Activated gamma-delta T cell treated with Interleukin-2 at 50 U/mL for 16 hours (primary cell): ENCODE measurements around the gene REG3G.

Experiments
- DNase-seq: peaks from one replicate; pipeline ENCODE4 v3.0.0-alpha.2; 2020

REG3G gene

DNA sequence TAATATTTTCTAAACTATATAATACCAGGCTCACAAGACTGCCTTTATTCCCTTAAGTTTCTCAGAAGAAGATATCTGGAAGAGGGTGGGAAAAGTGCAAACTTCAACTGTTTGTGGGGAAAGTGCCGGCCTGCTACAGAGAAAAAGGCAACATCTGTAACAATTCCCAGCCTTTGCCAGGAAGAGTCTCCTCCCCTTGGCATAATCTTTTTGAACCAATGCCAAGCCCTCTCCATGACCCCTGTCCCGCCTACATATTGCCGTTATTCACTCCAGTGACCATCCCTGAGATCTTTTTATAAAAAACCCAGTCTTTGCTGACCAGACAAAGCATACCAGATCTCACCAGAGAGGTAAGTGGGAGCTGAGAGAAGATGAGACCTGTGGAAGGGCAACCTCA lies at the start of gene REG3G:
Gene REG3G, plus strand, starts transcription at position 282 of the 400 bp plus-strand sequence. CDS start 392 bp downstream, outside the sequence.
- no peak for DNase-seq

DNA sequence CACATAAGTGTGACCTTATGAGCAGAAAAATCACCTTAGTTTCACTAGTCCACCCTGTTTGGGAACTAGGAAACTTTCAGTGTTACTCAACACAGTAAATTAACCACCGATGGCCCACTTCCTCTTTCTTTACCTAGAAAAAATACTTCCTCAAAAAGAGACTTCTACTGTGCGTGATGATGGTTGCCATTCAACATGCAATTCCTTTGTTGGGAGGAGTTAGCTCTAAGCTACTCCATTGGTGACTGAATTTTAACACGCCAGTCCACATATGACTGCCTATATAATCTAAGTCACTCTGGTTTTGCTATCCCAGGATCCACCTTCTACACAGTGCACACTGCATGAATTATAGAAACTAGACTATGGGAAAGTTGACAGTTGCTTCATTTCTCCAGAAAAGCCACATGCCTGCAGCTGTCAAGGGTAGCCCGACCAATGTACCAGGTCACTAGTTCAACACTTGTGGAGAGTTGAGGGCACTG lies 47.8 kb upstream of the REG3G start:
- DNase-seq = no peak

DNA sequence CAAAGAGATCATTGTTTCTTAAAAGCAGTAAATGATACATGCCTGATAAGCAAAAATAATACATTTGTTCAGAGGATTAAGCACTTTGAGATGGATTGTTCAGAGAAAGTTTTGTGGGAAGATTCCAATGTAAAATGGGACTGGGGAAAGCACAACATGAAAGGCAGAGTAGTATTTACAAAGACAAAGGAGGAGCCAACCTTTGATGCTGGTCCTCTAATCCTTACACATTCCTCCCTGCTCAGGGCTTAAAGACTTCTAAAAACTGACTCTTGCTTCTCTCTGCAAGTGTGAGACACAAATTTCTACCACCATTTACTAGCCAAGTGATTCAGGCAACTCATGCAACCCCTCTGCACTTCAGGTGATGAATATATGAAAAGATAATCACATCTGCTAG lies 47.2 kb upstream of the REG3G start:
- no peak for DNase-seq

DNA sequence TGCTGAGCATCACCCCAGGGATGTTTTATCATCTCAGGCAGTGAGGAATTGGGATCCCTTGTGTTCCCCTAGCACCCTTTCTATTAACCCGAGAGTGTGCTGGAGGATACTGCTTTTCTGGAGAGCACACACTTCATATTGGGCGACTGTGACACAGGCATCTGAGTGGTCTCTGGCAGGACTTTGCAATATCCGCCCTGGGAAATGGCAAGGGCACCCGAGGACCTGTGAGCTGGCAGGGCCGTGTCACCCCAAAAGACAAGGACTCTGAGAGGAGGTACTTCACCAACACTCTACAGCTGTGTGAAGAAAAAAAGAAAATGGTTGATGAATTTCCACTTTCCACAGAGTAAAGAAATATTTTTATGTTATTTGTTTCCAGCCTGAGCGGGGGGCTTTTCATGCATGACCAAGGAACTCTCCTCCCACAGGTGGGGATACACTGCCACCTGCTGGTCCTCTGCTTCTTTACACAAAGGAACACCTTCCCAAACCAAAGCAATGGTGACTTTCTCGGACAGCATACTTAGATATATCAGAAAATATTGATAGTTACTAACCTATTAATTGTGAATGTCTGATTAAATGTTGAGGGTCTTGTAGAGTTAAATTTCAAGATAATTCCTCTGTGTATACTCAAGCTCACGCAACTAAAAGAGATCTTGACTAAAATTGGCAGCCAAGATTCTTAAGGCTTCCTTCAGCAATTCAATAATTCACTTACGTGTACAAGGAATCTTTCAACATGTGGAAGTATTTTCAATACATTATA lies 45.9 kb upstream of the REG3G start:
- no peak for DNase-seq

DNA sequence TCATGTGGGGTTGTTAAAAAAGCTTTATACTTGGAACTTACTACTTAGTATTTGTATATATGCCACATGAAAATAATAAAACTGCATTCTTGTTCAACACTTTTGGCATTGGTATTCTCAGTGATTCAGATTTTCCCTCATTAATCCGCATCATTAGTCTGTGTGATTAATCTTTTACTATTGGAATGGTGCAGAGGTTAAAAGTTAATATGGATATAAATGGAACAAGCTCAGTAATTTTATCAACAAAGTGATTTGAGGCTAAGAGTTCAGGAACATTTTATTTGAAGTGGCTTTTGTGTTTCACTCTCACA lies 45.4 kb upstream of the REG3G start:
- no peak for DNase-seq

DNA sequence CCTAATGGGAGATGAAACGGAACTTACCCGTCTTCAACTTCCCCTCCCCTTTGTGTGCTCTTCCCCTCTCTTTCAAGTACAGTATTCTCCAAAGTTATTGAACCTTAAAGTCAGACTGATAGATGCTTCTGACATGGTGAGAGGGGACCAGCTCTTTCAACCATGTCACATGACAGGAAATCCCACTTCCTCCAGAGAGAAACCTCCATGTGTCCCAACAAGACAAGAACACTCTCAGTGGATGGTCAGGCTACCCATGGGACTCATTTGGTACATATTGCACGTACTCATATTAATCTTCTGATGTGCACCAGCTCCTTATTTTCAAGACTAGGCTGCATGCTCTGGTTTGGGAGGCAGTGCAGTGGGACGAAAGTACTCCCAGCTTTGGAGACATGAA lies 44.6 kb upstream of the REG3G start:
- no peak for DNase-seq

DNA sequence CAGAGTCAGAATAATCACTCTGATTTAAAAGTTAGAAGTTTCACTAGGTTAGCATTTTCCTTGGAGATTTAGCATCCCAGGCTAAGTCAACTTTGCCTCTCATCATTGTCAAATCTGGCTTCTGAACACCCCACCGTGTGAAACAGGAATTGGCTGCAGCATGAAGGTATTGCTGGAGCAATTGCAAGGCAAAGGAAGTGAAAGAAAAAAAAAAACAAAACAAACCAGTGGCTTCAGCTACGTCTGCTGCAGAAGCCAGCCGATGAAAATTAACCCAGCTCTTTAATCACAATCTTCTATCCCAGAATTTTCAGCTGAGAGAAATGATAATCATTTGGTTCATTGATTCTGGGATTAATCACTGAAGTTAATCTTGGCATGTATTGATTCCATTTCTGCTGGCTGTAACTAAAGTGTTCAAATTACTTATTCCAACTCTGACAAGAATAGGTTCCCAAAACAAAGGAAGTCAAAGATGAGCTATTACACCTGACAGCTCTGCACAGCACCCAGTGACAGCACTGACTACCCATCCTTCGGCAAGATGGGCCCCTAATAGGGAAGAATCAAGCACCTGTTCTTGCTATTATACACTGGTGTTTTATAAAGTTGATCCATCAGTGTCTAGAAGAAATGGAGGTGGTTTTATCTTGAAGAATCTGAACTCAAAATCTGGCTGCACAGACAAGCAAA lies 42.7 kb upstream of the REG3G start:
- no peak for DNase-seq

DNA sequence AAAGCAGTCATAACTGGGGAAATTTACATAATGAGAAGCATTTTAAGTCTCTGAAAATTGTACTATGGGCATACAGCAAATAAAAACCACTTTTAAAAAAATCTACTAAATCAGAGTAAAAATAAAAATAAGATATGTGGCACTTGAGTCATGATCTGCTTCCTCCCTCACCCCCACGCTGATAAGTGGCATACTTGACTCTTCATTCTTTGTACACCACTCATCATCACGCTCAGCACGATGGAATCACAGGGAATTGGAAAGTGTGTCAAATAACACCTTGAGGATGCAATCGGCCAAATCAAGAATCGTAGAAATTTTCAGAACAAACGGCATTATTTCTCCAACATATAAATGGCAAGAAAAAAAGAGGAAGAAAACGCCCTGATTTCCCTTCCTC lies 41.1 kb upstream of the REG3G start:
- DNase-seq = no peak

DNA sequence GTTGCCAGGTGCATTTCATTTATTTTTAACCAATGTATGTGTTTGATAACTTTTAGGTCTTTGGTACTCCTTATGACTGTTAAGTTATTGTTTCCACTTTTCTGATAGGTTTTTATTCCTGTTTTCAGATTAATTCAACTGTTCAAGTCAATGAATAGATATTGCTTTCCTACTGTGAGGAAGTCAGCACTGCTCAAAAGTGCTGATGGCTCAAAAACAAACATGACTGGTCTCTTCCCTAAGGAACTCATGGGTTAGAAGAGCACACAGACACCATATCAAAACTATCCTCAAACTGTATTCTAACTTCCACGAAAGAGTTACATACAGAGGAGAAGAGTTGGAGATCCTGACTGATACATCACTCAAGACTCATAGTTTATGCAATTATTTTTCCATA lies 39.9 kb upstream of the REG3G start:
- DNase-seq = no peak

DNA sequence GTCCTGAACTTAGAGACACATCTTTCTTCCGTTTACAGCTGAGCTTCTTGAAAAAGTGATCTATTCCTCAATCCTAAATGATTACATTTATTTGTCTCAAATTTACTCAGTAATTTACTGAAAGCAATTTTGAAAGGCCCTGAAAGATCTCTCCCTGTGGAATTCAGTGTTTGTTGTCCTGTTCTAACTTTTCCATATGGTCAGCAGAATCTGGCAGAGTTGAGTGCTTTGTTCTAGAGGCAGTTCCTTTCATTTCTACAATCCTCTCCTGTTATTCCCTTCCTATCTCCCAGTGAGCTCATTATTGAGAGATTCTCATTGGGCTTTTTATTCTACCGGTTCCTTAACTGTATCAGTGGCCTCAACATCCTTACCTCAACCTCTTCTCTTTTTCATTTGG lies 36.5 kb upstream of the REG3G start:
- DNase-seq = no peak

DNA sequence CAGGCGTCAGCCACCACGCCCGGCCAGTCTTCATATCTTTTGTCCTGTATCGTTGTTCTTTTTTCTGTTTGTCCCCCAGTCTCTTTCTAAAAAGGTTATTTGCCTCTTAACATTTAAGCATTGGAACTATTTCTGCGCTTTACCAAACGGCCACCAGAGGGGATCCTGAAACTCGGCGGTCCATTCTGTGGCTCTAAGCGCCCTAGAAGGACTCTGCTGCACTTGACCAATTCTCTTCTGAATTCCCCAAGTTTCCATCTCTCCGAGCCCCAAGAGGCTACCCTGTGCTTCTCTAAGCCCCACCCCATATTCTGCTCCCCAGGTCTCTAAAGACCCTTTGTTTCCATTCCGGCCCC lies 33.1 kb upstream of the REG3G start:
- DNase-seq = no peak

DNA sequence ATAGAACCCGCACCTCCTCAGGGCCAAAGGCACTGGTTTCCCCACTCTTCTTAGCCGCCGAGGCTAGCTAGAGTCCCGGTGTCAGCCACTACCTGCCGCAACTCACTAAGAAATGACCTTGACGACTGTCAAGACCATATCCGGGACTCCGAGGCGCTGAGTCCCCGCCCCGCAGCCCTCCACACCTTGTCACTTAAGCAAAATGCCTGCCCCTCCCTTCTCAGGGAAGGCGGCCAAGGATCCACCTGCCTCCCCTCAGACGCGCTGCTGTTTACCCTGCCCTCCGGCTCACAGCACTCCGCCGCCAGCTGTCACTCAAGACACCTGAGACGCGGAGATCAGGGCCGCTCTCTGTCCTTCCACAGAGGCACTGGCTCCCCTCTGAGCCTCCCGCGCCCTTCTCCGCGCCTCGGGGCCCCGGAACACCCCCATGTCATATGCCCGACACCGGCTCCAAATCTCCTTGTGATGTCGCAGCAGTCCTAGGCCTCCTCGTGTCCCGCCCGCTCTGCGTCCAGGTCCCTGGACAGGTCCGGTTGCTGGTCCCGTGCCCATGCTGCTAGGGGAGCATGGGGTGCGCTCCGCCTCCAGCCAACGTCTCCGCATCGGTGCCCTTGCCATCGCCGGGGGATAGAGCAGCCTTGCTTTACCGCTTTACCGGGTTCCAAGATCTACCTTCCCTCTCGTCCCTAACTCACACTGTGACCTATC lies 32.5 kb upstream of the REG3G start:
- DNase-seq = no peak

DNA sequence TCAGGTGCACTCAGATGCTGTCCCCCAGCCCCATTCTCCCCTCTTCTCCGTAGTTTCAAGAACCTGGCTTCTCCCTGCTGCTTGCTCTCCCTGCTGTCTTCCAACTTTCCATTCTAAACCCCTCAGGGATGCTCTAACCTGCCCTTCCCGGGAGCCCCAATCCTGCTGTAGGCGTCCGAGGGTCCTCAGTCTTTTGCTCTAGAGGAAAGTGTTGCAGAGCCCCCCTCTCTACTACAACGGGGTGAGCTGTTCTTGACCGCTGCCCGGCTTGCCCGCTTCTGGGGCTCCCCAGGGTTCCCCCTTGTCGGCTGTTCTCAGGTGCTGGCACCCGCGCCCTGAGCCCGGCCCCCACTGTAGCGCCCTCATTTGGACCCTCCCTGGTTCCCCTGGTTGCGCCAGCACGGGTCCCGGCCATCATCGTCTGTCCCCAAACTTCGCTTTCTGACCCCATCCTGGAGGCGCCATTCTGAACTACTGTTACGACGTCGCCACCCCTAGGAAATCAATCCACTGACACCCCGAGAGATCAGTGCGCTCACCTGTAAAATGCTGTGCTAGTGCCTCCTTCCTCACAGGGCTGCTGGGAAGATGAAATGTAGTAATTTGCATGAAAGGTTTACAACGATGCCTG lies 31.9 kb upstream of the REG3G start:
- no peak for DNase-seq

DNA sequence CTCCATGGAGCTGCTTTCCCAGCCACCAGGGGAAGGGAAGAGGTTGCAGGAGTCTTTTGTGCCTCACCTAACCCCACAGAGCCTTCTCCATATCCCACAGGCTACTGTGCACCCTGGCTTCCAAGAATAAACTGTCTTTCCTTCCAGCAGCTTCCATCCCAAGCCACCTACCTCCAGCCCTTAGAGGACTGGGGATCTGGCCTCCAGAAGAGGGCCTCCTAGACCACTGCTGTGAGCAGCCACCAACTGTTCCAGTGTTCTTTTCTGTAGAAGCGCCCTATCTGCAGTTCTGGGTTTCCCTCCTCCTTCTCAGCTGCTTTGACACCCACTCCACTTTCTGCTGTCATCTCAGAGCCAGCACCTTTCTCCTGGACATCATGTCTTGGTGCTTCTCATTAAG lies 30.7 kb upstream of the REG3G start:
- DNase-seq = no peak

DNA sequence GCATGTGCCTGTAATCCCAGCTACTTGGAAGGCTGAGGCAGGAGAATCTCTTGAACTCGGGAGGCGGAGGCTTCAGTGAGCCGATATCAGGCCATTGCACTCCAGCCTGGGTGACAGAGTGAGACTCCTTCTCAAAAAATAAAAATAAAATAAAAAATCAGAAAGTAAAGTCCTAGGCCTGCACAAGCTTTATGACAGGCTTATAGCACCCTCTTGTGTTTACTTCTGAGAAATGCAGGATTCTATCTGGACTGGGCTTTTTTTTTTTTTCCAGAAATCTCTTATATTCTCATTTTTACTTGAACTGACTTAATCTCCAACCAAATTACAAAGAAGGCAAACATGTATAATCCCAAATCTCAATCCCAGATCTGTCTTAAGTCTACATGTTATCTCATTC lies 26.1 kb upstream of the REG3G start:
- DNase-seq = no peak

DNA sequence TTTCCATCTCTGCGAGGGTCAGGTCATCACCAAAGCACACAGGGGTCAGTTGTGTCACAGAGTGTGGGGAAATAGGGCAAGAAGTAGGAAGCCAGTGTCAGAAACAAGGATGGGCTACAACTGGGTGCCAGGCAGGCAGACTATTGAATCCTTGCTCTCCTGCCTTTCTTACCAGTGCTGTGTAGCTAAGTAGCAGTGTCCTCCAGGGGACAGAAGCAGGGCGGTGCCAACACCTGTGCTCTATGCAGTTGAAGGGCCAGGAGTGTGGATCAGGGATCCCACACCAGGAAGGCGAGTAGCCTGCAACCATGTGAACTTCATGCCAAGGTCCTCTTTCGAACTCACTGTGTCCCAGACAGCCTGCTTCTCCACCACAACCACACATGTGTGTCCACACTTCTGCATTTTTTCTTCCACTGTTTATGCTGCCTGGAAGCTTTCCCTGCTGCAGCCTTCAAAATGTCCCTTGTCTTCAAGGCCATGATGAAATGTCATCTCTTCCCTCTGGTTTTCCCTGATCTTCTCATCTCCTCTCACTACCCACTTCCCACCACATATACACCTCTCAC lies 25.4 kb upstream of the REG3G start:
- DNase-seq = no peak

DNA sequence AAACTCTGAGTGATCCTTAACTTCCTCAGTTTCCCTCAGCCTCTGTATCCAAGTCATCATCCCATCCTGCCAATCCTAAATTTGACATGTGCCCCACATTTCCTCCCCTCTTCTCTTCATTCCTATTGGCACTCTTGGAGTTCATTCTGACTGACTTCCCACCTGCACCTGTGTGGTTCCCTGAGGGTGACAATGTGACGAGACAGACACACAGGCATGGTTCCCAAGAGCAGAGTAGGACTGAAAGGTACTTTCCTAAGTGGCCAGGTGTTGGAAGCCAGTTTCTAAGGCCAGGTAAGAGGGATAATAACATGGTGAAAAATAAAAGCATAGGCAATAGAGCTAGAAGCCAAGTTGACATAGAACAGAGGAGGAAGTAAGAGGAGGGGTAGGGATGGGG lies 24.2 kb upstream of the REG3G start:
- no peak for DNase-seq

DNA sequence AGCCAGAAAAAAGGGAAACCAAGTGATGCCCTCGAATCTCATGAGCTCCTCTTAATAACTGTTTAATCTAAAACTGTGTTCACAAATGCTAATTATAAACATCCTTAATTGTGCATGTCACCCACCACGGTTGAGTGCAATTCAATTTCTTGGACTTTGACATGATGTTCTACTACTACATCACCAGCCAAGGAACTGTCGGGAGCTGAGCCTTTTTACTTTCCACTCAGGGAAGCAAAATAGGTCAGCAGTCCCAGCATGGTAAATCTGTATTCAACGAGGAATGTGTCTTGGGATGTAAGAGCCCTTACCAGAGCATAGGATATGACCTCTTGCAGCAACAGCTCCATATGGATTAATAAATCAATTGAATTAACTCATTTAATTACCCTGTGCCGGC lies 20.8 kb upstream of the REG3G start:
- no peak for DNase-seq

DNA sequence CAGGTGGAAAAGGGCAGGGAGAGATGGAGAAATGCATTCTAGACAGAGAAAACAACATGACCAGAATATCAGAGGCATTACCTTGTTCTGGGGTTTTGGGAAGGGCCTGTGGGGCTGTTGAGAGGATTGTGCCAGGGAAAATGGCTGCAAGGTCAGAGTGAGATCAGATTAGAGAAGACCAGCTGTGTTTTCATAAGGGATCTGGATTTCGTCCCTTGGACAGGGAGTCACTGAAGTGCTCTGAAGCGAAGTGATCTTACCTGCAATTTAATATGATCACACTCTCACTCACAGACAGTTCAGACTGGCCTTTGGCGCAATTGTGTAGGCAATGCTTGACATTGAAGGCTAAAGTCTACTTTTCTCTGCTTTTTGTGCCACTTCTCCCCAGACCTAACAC lies 20.3 kb upstream of the REG3G start:
- no peak for DNase-seq

DNA sequence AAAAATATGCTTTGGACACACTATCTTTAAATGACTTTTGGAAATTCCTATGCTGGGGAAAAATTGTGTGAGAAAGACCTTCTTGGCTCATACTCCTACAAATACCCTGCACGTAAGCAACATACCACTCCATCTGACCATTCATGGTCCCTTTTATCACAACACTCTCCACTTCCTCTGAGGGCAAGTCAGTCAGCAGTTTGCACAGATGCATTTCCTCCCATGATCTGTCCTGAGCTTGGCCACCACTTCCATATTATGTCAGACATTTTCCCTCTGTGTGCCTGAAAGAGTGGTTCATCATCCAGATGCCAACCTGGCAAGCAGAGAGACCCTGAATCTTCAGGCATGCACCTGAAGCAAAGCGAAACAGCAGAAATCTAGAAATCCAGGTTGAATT lies 16.1 kb upstream of the REG3G start:
- no peak for DNase-seq

DNA sequence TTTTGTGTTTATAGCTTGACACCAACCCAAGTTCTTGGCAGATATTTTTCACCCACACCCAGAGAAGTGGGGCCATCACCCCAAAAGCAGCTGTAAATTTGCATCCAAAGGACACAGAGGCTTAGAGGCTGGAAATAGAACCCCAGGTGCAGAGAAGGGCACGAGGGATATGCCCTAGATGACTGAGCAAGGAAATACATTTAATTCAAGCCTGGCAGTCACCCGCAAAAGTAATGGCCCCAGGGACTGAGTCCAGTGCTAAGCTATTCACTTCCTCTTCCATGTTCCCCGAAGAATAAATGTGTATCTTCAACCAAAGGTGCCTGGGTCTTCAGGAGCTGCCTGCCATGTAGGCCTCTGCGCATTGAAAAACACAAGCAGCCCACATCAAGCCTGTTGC lies 14.0 kb upstream of the REG3G start:
- DNase-seq = no peak

DNA sequence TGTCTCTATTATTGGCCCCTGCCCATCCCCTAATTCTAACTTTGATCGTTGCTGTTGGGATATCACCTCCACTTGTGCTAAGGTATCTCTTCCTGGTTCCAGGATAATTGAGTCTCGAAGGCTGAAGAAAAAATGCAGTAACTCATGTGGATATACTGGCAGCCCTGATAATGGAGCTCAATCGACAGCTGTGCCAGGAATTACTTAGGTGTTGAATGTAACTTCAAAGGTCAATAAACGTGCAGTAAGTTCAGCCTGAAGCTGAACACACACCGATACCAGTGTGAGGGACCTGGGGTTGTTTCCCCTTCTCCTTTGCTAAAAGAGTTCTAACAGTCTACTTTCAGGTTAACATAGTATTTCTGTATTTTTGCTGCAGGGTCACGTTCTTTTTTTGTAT lies 11.9 kb upstream of the REG3G start:
- DNase-seq = no peak

DNA sequence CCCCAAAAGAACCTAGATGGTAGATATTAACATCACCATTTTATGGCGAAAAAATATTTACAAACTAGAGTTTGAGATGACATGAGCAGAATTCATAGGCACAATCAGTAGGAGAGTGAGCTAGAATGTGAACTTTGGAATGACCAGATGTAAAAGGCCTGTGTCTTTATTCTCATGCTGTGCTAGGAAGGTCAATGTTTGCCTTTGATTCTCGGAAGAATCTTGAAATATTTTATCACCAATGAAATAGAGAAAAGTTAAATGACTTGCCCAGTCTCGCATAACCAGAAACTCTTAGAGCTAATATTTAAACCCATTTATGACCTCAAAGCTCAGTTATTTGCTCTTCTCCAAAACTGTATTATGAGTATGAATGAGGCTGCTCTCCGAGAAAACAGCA lies 9.2 kb upstream of the REG3G start:
- no peak for DNase-seq
